Medulla oblongata (tissue), 1 donor: ENCODE data around the gene PPP1R13B.

Experiments used
- DNase-seq: peaks from one replicate; pipeline ENCODE4 v3.0.0-alpha.2; 2015; ENCODE audit errors: extremely low spot score

PPP1R13B gene

DNA sequence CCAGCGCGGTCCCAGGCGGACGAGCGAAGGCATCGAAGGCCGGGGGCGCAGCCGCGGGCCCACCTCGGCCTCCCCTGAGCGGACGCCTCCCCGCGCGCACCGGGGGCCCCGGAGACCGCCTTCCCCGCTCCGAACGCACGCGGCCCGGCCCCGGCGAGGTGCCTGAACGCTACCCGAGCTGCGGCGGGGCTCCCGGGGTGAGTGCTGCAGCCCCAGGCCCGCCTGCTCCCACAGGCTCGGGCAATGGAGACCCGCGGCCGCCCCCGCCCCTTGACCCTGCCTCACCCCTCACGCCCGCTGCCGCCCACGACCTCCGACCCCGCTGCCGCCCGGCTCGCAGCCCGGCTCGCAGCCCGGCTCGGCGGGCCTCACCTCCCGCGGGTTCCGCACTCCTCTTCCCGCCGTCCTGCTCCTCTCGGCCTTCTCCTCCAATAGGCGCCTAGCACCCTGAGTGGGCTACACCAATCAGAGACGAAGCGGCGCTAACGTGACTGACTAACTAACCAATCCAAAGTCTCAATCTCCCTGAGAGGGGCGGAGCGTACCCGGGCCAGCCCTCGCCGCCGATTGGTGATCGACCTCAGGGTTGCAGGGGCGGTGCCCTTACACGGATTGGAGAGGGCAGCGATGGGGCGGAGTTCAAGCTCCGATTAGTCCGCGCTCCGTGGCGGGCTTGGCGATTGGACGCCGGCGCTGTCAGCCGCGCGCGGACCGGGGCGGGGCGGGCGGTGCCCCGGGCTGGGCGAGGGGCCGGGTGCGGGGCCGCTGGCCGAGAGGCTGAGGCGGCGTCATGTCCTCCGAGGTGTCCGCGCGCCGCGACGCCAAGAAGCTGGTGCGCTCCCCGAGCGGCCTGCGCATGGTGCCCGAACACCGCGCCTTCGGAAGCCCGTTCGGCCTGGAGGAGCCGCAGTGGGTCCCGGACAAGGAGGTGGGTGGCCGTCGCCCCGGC is 132.0 kb downstream of the PPP1R13B start, which contains the start of the genes XRCC3 and ZFYVE21:
TSS of gene XRCC3 (minus strand) at position 400 of the 949 bp plus-strand sequence. CDS start 4,364 bp downstream, outside the sequence.
TSS of gene ZFYVE21 (plus strand) at position 759 of the 949 bp plus-strand sequence. CDS start at position 791, 32 bp downstream.
- peak; percentile 99 for DNase-seq

DNA sequence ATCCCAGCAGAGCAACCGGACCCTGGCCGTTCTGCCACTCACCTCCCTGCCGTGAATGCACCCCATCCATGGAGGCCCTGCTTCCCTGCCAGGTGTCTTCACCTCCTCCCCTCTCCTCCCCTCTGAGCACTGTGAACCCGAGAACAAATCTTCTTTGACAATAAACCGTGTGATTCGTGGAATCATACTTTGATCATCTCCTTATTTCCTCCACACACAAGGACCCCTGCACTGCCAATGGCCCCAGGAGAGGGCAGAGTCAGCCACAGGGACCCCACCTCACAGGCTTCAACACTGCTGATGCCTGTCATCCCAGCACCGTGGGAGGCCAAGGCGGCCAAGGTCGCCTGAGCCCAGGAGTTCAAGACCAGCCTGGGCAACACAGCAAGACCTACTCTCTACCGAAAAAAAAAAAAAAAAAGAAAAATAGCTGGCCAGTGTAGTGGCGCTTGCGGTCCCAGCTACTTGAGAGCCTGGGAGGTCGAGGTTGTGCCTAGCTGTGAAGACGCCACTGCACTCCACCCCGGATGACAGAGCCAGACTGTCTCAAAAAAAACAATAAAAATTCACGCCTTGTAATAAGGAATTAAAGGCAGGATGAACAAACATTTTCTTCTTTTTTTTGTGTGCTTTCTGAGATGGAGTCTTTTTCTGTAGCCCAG is 133.2 kb downstream of the PPP1R13B start:
- no peak for DNase-seq

DNA sequence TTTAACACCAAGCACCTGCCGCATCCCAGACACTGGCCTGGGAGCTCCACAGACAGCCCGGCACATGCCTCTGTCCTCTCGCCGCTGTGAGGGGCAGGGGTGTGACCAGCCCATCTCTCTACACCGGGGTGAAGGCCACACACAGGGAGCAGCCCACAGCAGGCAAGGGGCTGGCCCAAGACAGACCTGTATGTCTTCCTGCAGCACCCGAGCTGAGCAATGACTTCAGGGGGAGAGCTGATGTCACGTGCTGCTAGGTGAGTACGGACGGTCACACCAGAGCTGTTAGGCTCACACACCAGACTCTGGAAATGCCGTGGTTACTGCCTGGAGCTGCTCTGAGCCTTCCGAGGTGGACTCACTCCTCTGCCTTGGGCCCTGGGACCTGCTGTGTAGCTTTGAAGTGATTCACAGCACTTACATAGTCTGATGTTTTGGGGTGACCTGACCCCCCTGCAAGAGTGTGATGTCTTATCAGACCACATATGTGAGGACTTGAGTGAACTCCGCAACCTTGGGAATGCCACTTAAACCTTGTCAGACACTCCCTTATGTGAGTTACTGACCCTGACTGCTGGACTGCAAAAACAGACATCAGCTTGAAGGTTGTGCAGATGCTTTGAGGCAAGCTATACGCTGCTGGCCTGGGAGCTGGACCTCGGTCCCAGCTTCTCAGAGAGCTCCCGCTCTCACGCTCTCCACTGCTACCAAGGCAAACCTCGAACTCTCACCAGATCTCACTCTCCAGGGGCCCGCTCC is 133.9 kb downstream of the PPP1R13B start:
- no peak for DNase-seq

DNA sequence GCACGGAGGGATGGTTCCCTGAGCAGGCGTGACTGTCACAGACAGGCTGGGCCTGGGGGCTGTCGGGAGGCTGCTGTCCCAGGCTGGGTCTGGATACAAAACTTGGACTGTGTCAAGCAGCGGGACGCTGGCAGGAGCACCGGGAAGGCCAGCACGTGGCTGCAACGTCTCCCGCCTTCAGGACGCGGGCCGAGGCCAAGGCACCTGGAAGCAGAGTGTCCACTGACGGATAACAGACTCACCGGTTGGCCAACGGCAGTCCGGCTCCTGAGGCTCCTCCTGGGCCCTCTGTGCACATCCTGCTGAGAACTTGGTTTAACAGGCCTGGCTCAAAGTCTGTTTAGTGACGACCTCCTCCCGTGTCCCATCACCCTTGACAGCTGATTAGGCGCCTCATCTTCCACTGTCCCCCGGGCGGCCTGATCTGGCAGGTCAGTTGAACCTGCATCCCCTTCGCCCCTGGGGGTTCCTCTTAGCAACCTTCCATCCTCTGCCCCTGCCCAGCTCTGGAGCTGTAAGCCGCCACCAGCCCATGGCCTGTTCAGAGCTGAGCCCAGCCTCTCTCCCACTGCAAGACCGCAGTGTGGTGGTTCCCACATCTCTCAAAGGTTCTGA is 134.6 kb downstream of the PPP1R13B start:
- DNase-seq = no peak

DNA sequence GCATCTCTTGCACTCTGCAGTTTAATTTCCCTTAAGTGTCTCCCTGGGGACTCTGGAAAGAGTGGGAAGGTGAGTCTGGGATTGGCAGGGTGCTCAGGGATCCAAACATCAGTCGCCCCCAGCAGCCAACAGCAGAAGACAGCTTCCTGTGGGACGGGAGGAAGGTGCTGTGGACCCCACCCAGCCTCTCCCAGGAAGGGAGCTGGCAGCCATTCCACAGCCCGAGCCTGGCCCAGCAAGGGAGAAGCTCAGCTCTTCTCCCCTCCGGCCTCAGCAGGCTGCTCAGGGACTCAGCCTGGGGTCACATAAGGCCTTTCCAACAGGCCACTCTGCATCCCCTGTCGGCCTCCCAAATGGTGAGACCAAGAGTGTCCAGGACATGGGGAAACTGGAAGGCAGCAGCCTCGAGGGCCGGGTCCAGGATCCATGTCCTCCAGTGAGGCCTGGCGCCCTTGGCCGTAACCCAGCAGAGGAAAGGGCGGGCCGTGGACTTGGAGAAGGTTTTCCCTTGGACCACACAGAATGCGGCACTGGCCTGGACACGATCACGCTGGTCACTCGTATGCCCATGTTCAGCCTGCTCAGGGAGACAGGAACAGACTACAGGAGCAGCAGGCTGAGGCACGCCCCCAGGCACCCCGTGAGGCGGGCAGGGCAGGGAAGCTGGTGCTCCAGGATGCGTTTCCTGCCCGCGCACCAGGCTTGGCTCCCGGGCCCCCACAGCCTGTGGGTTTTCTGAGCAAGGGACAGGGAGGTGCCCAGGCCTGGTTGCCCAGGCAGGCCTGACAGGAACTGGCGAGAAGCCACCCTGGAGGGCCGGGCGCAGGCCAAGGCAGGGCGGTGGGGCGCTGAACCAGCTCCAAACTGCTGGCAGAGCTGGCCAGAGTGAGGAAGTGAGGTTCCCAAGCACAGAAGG is 135.6 kb downstream of the PPP1R13B start:
- peak; percentile 74 for DNase-seq

DNA sequence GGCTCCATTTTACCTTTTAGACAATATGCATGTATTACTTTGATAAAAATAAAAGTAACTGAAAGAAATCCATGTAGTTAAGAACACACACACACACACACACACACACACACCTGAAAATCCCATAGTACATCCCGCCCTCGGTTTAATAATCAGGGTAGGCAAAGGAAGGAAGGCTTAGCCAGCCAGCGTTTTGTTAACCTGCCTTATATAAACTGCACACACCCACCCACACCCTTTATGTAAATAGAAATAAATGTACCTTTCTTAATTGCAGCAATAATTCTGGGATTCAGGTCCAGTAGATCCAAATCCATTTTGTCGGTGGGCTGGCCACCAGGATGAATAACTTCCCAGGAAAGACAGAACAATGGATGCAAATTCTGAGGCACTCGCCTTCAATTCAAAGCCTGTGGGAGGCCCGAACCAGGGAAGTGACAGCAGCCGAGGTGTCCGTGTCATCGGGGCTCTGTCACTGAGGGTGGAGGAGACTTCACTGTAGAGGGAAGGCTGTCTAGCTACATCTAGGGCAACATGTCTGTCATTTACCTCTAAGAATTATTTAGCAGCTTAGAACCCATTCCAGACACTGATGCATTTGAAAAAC is 136.5 kb downstream of the PPP1R13B start:
- DNase-seq = no peak

DNA sequence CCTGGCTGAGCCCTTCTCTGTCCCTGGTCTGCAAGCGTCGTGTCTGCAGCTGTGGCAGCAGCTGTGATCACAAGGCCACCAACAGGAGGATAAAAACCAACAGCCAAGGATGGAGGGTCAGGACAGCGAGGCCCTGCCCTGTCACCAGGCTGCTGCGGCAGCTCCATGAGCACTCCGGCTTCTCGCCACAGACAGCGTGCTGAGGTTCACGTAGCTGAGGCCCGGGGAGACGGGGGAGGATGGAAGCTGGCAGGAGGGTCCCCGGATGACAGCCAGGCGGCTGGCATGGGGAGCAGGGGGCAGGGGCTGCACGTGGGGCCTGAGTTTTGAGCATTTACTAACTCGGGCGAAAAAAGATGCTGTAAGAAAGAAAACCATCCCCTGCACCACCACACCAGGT is 137.6 kb downstream of the PPP1R13B start:
- no peak for DNase-seq

DNA sequence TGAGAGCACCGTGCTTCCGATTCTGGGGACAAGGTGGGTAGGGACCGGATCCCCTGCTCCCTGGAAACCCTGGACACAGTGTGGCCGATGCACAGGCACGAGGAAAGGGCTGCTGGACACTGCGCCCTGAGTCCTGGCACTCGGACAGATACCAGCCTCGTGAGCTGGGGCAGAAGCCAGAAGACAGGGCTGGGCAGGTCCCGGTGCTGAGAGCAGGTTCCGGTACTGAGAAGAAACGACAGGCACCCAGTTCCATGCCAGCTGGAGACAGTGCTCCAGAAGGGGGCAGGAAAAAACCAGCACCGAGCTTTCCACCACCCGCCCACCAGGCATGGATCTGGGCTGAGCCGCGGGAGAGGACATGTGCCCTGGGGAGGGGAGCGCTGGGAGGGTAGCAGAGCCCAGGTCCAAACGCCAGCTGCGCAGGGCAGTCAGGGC is 138.6 kb downstream of the PPP1R13B start:
- peak; percentile 42 for DNase-seq

DNA sequence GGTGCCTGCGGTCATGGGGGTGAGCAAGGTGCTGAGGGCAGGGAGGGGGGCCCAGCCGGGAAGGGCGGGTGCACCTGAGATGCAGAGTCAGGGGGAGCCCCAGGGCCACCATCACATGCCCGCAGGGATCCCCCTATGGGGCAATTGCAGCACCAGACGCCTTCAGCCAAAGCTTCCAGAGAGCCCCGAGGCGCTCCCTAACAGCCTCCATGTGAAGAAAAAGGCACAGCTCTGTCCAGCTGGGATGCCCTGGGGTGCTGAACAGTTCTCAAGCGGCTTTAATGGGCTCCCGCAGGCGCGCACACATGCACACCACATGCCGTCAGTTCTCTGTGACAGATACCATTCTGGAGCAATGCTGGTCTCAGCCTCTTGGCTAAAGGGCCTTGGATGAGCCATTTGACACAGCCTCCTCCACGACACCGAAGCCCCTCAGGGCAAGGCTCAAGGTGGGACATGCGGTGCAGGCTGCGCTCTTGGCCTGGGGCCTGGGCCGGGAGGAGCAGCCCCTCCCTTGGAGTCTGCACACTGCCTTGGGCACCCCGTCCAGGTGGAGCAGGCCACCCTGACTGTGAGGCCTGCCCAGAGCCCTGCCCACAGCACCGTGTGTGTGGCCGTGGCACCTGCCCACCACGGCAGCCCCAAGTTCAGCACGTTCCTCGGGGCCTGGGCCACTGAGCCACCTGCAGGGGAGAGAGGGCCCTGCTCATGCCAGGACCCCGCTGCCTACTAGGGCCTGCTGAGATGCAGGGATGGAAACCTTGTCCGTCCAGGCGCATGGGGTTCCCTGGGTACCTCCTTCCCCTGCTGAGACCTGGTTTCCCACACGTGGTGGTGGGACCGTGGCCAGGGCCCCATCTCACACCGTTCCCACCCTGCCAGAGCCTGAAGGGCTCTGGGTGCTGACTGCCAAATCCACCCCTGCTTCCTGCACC is 139.8 kb downstream of the PPP1R13B start:
- no peak for DNase-seq

DNA sequence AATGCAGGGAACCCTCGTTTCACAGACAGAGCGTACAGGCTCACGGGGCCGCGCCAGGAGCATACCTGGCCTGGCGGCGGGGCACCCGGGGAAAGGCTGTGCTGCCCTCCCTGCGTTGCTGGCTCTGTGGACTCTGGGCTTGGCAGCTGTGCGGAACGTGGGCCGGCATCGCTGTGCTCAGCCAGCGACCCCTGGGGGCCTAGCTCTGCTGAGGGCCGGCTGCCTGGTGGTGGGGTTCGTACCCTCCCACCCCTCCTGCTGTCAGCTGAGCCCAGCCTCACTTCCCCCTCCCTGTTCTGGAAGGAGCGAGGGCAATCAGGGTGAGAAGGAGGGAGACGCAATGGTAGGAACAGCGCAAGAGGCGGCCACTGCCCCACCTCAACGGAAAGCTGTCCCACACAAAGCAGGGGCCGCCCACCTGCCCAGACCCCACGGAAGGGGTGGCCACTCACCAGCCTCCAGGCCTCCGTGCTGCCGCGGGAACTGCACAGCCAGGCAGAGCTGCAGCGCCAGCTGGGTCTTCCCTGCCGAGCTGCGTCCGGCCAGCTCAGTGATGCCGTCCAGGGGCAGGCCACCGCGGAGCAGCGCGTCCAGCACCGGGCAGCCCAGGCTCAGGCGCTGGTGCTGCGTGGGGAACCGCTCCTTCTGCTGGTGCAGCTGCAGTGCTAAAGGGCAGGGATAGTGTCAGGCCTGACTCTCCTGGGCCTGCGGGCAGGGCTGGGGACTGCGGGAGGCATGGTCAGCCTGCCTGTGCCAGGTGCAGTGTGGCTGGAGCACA is 140.6 kb downstream of the PPP1R13B start:
- no peak for DNase-seq

DNA sequence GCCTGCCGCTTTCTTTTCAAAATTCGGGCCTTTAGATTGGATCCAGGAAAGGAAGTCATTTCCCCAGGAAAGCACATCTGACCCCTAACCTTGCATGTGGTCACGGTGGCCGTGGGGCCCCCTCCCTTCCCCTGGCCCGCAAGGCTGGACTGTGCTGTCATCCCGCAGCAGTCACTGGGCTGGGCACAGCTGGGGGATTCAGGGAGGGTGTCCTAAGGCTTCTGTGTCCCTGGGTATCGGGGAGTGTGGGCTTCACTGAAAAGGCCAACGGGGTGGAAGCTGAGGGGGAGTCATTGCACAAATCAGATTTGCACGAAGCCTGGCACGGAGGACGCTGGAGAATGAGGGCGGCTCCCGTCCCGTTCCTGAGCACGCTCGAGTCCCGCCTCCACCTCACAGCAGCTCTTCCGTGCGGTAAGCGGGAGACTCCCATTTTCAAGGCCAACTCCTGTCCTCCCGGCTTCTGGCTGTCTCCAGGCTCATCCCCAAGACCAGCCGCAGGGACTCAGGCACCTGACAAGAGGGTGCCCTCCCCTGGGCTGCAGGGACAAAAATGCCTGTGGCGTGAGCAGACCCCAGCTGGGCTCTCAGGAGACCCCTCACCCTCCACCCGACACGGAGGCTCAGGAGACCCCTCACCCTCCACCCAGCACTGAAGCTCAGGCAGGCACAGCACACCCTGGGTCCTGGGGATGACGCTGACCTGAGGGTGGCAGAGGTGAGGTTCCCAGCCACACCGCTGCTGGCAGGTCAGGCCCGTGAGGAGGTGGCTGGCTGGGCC is 141.7 kb downstream of the PPP1R13B start:
- DNase-seq = no peak

DNA sequence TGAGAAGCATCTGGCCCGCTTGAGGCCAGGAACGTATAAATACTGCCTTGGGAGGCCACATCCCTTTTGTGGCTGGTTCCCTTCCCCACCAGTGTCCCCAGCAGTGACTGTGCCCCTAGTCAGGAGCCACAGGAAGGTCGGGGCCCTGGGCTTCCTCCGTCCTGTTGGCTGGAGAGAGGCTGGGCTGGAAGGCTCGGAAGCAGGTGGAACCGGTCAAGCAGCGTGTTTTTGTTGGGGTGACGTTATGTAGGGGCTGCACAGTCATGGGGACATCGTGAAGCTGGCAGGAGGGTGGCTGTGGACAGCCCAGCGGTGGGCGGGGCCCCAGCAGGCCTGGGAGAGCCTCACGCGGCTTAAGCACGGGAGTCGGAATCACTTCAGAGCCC is 142.3 kb downstream of the PPP1R13B start:
- DNase-seq = no peak

DNA sequence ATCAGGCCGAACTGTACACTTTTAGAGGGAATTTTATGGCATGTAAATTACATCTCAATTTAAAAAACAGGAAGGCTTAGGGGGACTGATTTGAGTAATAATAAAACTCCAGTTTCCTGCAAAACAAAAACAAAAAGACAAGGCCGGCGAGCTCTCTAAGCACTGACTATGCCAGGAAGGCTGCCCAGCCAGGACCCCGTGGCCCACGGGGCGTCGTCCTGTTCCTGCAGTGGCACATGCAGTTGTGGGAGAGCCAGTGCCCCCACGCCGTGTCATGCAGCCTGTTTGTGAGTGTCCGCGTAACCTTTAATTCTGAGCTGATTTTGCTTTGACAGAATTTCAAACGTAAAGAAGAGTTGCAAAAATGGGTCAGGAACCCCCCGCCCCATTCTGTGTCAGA is 142.7 kb downstream of the PPP1R13B start:
- no peak for DNase-seq

DNA sequence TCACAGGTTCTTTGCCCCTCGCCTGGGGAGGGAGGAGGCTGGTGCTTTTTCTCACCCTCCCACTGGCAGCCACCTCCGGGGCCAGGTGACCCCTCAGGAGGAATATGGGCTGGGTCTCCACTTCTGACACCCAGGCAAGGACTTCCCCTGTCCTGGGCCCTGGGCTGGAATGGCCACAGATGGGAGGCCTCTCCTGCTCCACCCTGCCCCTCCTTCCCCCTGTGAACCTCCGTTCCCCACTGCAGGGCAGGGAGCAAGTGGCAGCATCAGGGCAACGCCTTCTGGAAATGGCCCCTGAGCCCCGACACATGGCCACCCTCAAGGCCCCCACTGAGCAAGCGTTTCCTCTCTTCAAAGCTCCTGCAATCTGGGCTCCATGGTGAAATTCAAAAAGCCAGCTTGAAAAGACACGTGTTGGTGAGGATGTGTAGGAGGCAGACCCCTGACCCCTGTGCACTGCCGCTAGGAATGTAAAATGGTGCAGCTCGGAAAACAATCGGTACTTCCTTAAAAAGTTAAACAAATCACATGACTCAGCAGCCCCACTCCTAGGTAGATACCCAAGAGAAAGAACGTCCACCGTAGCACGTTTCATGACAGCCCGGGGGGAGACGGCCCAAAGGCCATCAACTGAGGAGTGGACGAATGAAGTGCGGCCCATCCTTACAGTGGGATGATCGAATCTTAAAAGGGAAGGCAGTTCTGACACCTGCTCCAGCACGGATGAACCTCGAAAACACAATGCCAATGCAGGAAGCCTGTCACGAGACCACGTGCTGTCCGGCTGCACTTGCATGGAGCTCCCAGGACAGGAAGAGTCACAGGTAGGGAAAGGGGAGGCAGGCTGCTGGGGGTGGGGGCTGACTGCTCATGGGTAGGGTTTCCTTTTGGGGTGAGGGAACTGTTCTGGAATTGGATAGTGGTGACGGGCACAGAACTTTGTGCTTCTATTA is 143.7 kb downstream of the PPP1R13B start:
- no peak for DNase-seq

DNA sequence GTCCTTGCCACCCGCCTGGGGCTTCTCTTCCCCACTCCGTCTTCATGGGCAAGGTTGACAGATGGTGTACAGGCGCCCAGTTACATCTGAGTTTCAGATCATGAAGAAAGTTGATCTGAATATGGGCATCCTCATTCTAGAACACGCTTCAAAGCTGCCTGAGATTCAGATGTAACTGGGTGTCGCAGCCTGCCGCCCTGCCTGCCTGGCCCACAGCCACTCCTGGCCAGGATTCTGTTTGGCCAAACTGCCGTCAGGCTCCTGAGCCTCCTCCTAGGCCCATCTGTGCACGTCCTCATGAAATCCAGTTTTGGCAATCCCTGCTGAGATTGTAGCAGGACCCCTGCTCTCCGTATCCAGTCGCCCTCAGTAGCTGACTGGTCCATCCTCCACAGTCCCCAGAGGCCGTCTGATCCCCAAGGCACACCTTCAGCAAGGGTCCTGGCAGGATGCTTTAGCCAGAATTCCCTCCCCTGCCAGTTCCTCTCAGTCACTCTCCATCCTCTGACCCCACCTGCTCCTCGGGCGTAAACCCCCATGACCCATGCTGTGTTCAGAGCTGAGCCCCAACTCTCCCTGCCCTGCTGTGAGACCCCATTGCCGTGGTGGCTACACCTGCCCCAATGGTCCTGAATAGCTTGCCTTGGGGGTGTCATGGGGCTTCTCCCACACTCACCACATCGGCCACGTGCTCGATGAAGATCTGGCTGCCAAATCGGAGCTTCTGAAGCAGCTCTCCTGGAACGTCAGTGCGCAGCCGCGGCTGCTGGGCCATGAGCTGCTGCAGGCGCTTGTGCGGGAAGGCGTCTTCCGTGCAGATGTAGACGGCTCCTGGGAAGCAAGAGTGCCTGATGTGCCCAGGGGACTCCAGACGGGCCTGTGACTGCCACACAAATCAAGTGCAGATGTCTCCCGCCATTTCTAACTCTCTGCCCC is 144.6 kb downstream of the PPP1R13B start:
- DNase-seq = no peak
